Erythroblast (primary cell): Measurements from ENCODE around the gene TMEM236.

Experiments used
- GATA1 ChIP-seq: IDR thresholded peaks from 2 replicates; pipeline ENCODE4 v1.6.1; 2011; ENCODE audit warnings: low read depth, mild to moderate bottlenecking, control low read depth, low read length, moderate library complexity
- POLR2A ChIP-seq: IDR thresholded peaks from 2 replicates; pipeline ENCODE4 v1.6.1; 2011; ENCODE audit warnings: mild to moderate bottlenecking, low read length

- TF ChIP-seq POLR2A (no peak), GATA1 (no peak)
Observed at GRCh38 chr10:17842641-17843040, 90.6 kb downstream of the TMEM236 start.
